C4-2B (cell line): ENCODE results near the gene MYBPC3.

Experiments used
- CTCF ChIP-seq: fragments of 450-650 bp; conservative IDR thresholded peaks from 2 replicates; pipeline ENCODE4 v1.5.1; 2017; ENCODE audit warnings: mild to moderate bottlenecking
- ZFX ChIP-seq: fragments of 450-650 bp; IDR thresholded peaks from 2 replicates; pipeline ENCODE4 v1.6.1; 2017

GRCh38 chr11:47348859-47349258 is 3.6 kb downstream of the MYBPC3 start:
- TF ChIP-seq CTCF (no peak), ZFX (no peak)
